Endothelial cell (in vitro differentiated cells): ENCODE data around the gene DNAH8. TPM values are rescaled to one million over a fixed set of nuclear protein-coding genes. Genes with fewer than 3 reads are reported as not detected.

Experiments used
- DNase-seq: peaks from one replicate; pipeline ENCODE4 v3.0.0; 2021; ENCODE audit warnings: low spot score
- H3K27ac Mint-ChIP-seq: one replicate; pipeline ENCODE4 v1.8.0; 2021; ENCODE audit warnings: mixed read lengths, inconsistent platforms; ENCODE audit not compliant: unreplicated experiment
- H3K27me3 Mint-ChIP-seq: one replicate; pipeline ENCODE4 v1.8.0; 2021; ENCODE audit warnings: mild to moderate bottlenecking, moderate library complexity, mixed read lengths, inconsistent platforms; ENCODE audit not compliant: unreplicated experiment
- H3K36me3 Mint-ChIP-seq: one replicate; pipeline ENCODE4 v1.8.0; 2021; ENCODE audit warnings: mild to moderate bottlenecking, low read depth, mixed read lengths, inconsistent platforms; ENCODE audit not compliant: unreplicated experiment
- H3K4me1 Mint-ChIP-seq: one replicate; pipeline ENCODE4 v1.8.0; 2021; ENCODE audit warnings: mild to moderate bottlenecking, mixed read lengths, inconsistent platforms; ENCODE audit not compliant: unreplicated experiment
- H3K4me3 Mint-ChIP-seq: one replicate; pipeline ENCODE4 v1.8.0; 2021; ENCODE audit warnings: mild to moderate bottlenecking, mixed read lengths, inconsistent platforms; ENCODE audit not compliant: unreplicated experiment
- H3K9me3 Mint-ChIP-seq: one replicate; pipeline ENCODE4 v1.8.0; 2021; ENCODE audit warnings: mixed read lengths, inconsistent platforms; ENCODE audit not compliant: unreplicated experiment
- total RNA-seq: library from RNA; stranded (reverse); fragmentation: NEBNext Ultra II Directional; extraction: Animal tissue kit (Norgen Biotek cat#: 25700); gene quantifications from one replicate; pipeline ENCODE4 v1.2.1, GENCODE V29; 2021; ENCODE audit not compliant: unreplicated experiment
- TF ChIP-seq, protein P1 (sequence below): fragments of 200-600 bp; sonication (generic); IDR thresholded peaks from one replicate; pipeline ENCODE4 v1.5.0; 2021; ENCODE audit warnings: antibody characterized with exemption; ENCODE audit not compliant: unreplicated experiment

Gene DNAH8
- total RNA-seq, 1 donor from 2014 or later, result 0.05 TPM

DNA sequence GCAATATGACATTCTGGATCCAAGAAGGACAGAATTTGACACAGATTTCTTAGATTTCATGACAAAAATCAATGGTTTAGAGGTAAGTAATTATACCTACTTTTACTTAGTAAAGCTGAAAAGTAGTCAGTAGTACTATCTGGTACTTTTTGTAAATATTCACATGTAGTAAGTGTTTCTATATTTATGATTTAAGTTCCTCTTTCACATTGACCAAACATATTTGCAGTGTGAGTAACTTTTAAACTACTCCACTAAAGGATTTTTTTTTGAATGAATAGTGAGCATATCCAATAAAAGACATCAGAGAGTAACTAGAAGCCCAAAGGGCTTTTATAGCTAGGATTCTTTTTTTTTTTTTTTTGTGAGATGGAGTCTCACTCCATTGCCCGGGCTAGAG, 60.8 kb downstream of the DNAH8 start:
- DNase-seq, result no peak
- no peaks in the 10 kb centered on the region for H3K9me3 Mint-ChIP-seq
- no peaks in the 10 kb centered on the region for H3K4me1 Mint-ChIP-seq
- H3K36me3 Mint-ChIP-seq, result no peaks in the 10 kb centered on the region
- no peak overlapping the region for H3K4me3 Mint-ChIP-seq
- no peak overlapping the region for H3K27ac Mint-ChIP-seq
- peaks cover 2% of the 10 kb centered on the region for H3K27me3 Mint-ChIP-seq
- TF ChIP-seq, protein P1, sequence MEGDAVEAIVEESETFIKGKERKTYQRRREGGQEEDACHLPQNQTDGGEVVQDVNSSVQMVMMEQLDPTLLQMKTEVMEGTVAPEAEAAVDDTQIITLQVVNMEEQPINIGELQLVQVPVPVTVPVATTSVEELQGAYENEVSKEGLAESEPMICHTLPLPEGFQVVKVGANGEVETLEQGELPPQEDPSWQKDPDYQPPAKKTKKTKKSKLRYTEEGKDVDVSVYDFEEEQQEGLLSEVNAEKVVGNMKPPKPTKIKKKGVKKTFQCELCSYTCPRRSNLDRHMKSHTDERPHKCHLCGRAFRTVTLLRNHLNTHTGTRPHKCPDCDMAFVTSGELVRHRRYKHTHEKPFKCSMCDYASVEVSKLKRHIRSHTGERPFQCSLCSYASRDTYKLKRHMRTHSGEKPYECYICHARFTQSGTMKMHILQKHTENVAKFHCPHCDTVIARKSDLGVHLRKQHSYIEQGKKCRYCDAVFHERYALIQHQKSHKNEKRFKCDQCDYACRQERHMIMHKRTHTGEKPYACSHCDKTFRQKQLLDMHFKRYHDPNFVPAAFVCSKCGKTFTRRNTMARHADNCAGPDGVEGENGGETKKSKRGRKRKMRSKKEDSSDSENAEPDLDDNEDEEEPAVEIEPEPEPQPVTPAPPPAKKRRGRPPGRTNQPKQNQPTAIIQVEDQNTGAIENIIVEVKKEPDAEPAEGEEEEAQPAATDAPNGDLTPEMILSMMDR, result no peak

DNA sequence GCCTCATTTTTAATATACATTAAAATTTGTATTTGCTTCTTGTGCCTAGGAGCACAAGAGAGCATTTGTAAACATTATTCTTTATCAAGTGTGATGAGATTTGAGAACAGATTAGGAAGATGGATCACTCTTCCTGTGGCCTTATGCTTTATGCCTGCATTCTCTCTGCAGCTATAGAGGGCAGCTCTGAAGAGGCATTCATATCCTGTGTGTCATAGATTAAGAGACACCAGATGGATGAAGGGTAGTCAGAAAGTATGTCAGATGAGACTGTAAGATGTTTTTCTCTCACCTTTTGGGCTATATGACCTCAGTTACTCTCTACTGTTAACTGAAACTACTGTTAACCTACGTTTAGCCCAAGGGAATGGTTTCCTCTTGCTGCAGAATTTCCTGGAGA, 61.4 kb downstream of the DNAH8 start:
- Mint-ChIP-seq H3K36me3 (no peaks in the 10 kb centered on the region), H3K9me3 (no peaks in the 10 kb centered on the region), H3K27me3 (peaks cover 2% of the 10 kb centered on the region), H3K4me3 (no peak overlapping the region), H3K27ac (no peak overlapping the region), H3K4me1 (no peaks in the 10 kb centered on the region)
- no peak for DNase-seq
- TF ChIP-seq, protein P1, result no peak

DNA sequence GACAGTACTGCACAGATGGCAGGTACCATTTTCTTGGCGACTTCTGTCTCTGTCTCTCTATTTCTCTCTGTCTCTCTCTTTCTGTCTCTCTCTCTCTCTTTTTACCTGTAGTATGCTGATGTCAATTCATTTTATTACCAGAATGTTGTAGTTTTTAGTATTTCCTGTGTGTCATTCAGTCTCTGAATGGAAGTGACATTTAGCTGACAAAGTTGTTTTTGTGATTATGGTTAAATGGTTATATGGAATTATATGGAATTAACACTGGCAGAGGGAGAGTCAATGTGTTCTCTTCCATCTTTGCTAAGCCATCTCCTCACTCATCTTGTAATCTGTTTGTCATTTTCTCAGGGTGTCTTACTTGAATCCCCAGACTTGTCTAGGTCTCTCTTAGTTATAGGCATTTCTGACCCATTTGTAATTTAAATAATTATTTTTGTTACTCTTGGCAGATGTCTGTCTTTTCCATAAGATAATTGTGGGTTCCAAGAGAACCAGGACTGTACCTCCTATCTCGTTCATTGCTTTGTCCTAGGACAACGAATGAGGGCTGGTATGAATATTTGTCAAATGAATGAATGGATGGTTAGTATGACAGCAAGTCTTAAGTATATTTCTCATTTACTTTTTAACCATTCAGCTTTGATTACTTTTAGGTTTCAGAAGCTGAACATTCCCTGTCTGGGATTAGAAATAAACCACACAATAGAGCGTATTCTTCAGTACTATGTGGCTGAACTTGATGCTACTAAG, 64.4 kb downstream of the DNAH8 start:
- Mint-ChIP-seq H3K4me3 (no peak overlapping the region), H3K27ac (no peak overlapping the region)
- no peak for DNase-seq

DNA sequence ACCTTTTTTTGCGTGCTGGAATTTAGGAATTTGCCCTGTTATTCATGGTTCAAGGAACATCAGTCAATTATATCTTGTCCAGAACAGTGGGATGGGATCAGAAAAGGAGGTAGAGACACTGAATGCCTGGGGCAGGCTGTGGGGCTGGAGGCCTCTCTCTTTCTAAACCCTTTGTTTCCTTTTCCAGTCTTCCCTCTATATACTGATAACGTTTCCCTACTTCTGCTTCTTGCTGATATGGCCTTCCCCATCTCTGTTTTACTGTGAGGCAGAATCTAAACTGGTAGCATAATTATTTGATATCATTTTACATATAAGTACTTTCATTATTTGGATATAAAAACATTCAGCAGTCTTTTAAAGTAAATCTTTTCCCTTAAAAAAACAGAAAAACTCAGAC, 67.5 kb downstream of the DNAH8 start:
- H3K36me3 Mint-ChIP-seq, result no peaks in the 10 kb centered on the region
- no peaks in the 10 kb centered on the region for H3K27me3 Mint-ChIP-seq
- H3K4me1 Mint-ChIP-seq, result peaks cover 12% of the 10 kb centered on the region
- H3K4me3 Mint-ChIP-seq, result no peak overlapping the region
- no peaks in the 10 kb centered on the region for H3K9me3 Mint-ChIP-seq
- DNase-seq, result no peak
- no peak overlapping the region for H3K27ac Mint-ChIP-seq
- TF ChIP-seq, protein P1, result no peak

More for the DNA sequence above, 64.4 kb downstream of the DNAH8 start:
- H3K36me3 Mint-ChIP-seq, result no peaks in the 10 kb centered on the region
- H3K27me3 Mint-ChIP-seq, result no peaks in the 10 kb centered on the region
- no peaks in the 10 kb centered on the region for H3K9me3 Mint-ChIP-seq
- peaks cover 12% of the 10 kb centered on the region for H3K4me1 Mint-ChIP-seq
- TF ChIP-seq, protein P1, result no peak

- no peaks in the 10 kb centered on the region for H3K27me3 Mint-ChIP-seq
- no peak overlapping the region for H3K27ac Mint-ChIP-seq
- no peak for DNase-seq
- H3K9me3 Mint-ChIP-seq, result no peaks in the 10 kb centered on the region
- H3K4me1 Mint-ChIP-seq, result peaks cover 12% of the 10 kb centered on the region
- no peak overlapping the region for H3K4me3 Mint-ChIP-seq
- no peaks in the 10 kb centered on the region for H3K36me3 Mint-ChIP-seq
- TF ChIP-seq, protein P1, result no peak
Measured at GRCh38 chr6:38783443-38784228, 68.5 kb downstream of the DNAH8 start.
